Cardiac muscle cell (in vitro differentiated cells and primary cell): ENCODE data around the gene ATP8B1. TPM values are rescaled to one million over a fixed set of nuclear protein-coding genes. Genes with fewer than 3 reads are reported as not detected.

Experiments
- DNase-seq, 2 donors: peaks; one replicate each; pipeline versions ENCODE4 v3.0.0 to v3.0.0-alpha.2; 2010 to 2017; ENCODE audit warnings: low read depth in 1 of 2, low spot score in 1 of 2
- H3K27ac ChIP-seq: fragments of 200-600 bp; sonication (generic); 2 replicates; pipeline ENCODE4 v1.5.1; 2016
- H3K27me3 ChIP-seq: fragments of 200-600 bp; sonication (generic); 2 replicates; pipeline ENCODE4 v1.6.0; 2016; ENCODE audit warnings: control low read depth
- H3K36me3 ChIP-seq: fragments of 200-600 bp; sonication (generic); 2 replicates; pipeline ENCODE4 v1.5.1; 2016; ENCODE audit warnings: control low read depth
- H3K4me1 ChIP-seq: fragments of 200-600 bp; sonication (generic); 2 replicates; pipeline ENCODE4 v1.8.1; 2017; ENCODE audit warnings: low read depth, mild to moderate bottlenecking, mixed run types
- H3K4me3 ChIP-seq: fragments of 200-600 bp; sonication (generic); 2 replicates; pipeline ENCODE4 v1.5.1; 2016; ENCODE audit warnings: mild to moderate bottlenecking
- H3K9me3 ChIP-seq: fragments of 200-600 bp; sonication (generic); 2 replicates; pipeline ENCODE4 v1.5.1; 2017; ENCODE audit warnings: low read depth, mild to moderate bottlenecking, control low read depth
- CTCF ChIP-seq: IDR thresholded peaks from 2 replicates; pipeline ENCODE4 v1.5.1; 2012; ENCODE audit warnings: low read depth, mild to moderate bottlenecking, low read length
- polyA plus RNA-seq: library from polyadenylated mRNA; unstranded; fragments of >200 nt; fragmentation: Nextera tagmentation; extraction: Ambion mirVana; gene quantifications from 2 replicates; pipeline ENCODE4 v1.2.1, GENCODE V29; 2016
- total RNA-seq: library from RNA; depleted of rRNA; stranded (reverse); fragments of >200 nt; gene quantifications from 2 replicates; pipeline ENCODE4 v1.2.3, GENCODE V29; 2016

Gene ATP8B1
- total and polyA plus RNA-seq, 2 experiments from 2014 or later, result 0.17 to 0.21 TPM

- Histone ChIP-seq H3K9me3 (no peaks in the 10 kb centered on the region), H3K27me3 (no peaks in the 10 kb centered on the region), H3K4me3 (no peak overlapping the region), H3K27ac (no peak overlapping the region), H3K36me3 (no peaks in the 10 kb centered on the region), H3K4me1 (no peaks in the 10 kb centered on the region)
- DNase-seq, result peak in 1 of 2 donors; percentile 51
- TF ChIP-seq CTCF, result no peak
Measured at GRCh38 chr18:57748770-57749603, 54.1 kb downstream of the ATP8B1 start.

- Histone ChIP-seq H3K27ac (no peak overlapping the region), H3K27me3 (no peaks in the 10 kb centered on the region), H3K4me3 (no peak overlapping the region), H3K9me3 (no peaks in the 10 kb centered on the region), H3K36me3 (no peaks in the 10 kb centered on the region), H3K4me1 (no peaks in the 10 kb centered on the region)
- DNase-seq, result no peak
- no peak for TF ChIP-seq CTCF
Measured at GRCh38 chr18:57747809-57748680, 55.1 kb downstream of the ATP8B1 start.

GRCh38 chr18:57744211-57744694, 58.9 kb downstream of the ATP8B1 start:
- Histone ChIP-seq H3K4me3 (no peak overlapping the region), H3K9me3 (no peaks in the 10 kb centered on the region), H3K27ac (no peak overlapping the region), H3K4me1 (no peaks in the 10 kb centered on the region), H3K27me3 (no peaks in the 10 kb centered on the region), H3K36me3 (no peaks in the 10 kb centered on the region)
- TF ChIP-seq CTCF, result no peak
- no peak for DNase-seq

GRCh38 chr18:57743008-57743407, 60.1 kb downstream of the ATP8B1 start:
- TF ChIP-seq CTCF, result no peak
- Histone ChIP-seq H3K4me1 (no peaks in the 10 kb centered on the region), H3K27me3 (no peaks in the 10 kb centered on the region), H3K4me3 (no peak overlapping the region), H3K27ac (no peak overlapping the region), H3K36me3 (no peaks in the 10 kb centered on the region), H3K9me3 (no peaks in the 10 kb centered on the region)
- peak in 1 of 2 donors; percentile 34 for DNase-seq

- Histone ChIP-seq H3K27me3 (no peaks in the 10 kb centered on the region), H3K9me3 (no peaks in the 10 kb centered on the region), H3K27ac (no peak overlapping the region), H3K36me3 (no peaks in the 10 kb centered on the region), H3K4me1 (no peaks in the 10 kb centered on the region), H3K4me3 (no peak overlapping the region)
- peak in 1 of 2 donors; percentile 6 for DNase-seq
- TF ChIP-seq CTCF, result no peak
Measured at GRCh38 chr18:57741273-57741672, 61.8 kb downstream of the ATP8B1 start.
